Mesodermal cell (in vitro differentiated cells): Measurements from ENCODE around the gene PNPLA3.

Source experiments
- H3K27ac ChIP-seq: 2 replicates; pipeline ENCODE4 v1.7.0; 2013; ENCODE audit warnings: mild to moderate bottlenecking, low read depth, low read length, moderate library complexity; ENCODE audit not compliant: severe bottlenecking
- H3K36me3 ChIP-seq: 2 replicates; pipeline ENCODE4 v1.7.1; 2013; ENCODE audit warnings: mild to moderate bottlenecking, low read length, moderate library complexity; ENCODE audit not compliant: control insufficient read depth, insufficient read depth
- H3K4me1 ChIP-seq: one replicate; pipeline ENCODE4 v1.7.1; 2013; ENCODE audit warnings: mild to moderate bottlenecking, low read length; ENCODE audit not compliant: insufficient read depth, control insufficient read depth, poor library complexity, severe bottlenecking
- H3K4me3 ChIP-seq: 2 replicates; pipeline ENCODE4 v1.7.0; 2013; ENCODE audit warnings: low read length, control low read depth, mild to moderate bottlenecking; ENCODE audit not compliant: insufficient read depth, poor library complexity, severe bottlenecking; ENCODE audit errors: extremely low read depth
- H3K9me3 ChIP-seq: 2 replicates; pipeline ENCODE4 v1.7.1; 2013; ENCODE audit warnings: mild to moderate bottlenecking, low read length, moderate library complexity; ENCODE audit not compliant: control insufficient read depth
- WGBS, 2 experiments: methylation state at CpG; one replicate each; pipeline ENCODE4 v1.1.5; 2013; ENCODE audit warnings: missing lambda C conversion rate in 2 of 2; ENCODE audit not compliant: insufficient coverage in 2 of 2; 5-methylcytosine and 5-hydroxymethylcytosine counted together

PNPLA3 gene

DNA sequence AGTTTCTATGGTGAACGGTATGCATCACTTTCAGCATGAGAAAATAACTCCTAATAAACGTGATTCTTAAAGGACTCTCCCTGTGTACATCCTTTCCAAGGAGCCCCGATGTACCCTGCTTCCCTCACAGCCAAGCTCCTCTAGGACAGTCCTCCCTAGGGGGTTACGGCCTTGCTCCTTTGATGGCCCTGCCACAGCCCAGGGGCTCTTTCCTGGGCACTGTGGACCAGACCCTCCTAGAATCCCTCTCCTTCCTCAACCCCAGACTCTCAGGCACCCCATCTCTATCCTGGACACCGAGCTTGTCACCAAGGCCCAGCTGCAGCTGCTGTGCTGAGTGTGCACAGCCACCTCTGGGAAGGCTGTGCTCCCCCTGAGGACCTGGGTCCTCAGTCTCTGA is 27.8 kb downstream of the PNPLA3 start:
- no peak overlapping the region for H3K4me3 ChIP-seq
- no peak overlapping the region for H3K27ac ChIP-seq
- H3K4me1 ChIP-seq = peaks cover 2% of the 10 kb centered on the region
- 90 to 92% methylated on average over 4 of the region's 5 CpGs for WGBS, 2 experiments
- no peaks in the 10 kb centered on the region for H3K9me3 ChIP-seq
- H3K36me3 ChIP-seq = peaks cover 19% of the 10 kb centered on the region

DNA sequence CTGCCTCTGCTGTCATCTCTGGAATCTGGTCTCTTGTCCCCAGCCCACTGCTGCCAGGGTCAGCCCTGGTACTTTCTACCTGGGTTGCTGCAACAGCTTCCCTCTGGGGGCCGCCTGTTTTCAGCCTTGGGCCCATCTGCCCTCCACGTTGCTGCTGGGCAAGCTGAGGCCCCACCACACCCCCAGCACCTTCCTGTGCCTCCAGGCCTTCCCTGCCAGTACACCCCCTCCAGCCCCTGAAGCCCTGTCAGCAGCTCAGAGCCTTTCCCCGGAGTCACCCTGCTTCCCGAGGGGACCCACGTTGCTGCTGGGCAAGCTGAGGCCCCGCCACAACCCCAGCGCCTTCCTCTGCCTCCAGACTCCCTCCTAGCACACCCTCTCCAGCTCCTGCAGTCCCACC is 28.4 kb downstream of the PNPLA3 start:
- Histone ChIP-seq H3K4me3 (no peak overlapping the region), H3K4me1 (peaks cover 5% of the 10 kb centered on the region), H3K27ac (no peak overlapping the region), H3K36me3 (peaks cover 17% of the 10 kb centered on the region), H3K9me3 (no peaks in the 10 kb centered on the region)
- 59 to 75% methylated on average over 6 to 7 of the region's 7 CpGs for WGBS, 2 experiments

GRCh38 chr22:43953988-43954785 is 30.6 kb downstream of the PNPLA3 start:
- 46 to 48% methylated on average over 4 of the region's 7 CpGs for WGBS, 2 experiments
- Histone ChIP-seq H3K4me3 (peak overlapping the region; percentile 82), H3K36me3 (peaks cover 10% of the 10 kb centered on the region), H3K9me3 (no peaks in the 10 kb centered on the region), H3K27ac (no peak overlapping the region), H3K4me1 (peaks cover 5% of the 10 kb centered on the region)

GRCh38 chr22:43955040-43955882 is 31.7 kb downstream of the PNPLA3 start, which contains the start of gene SAMM50:
SAMM50 (plus strand) TSS chr22:43955442; CDS start chr22:43955578, 136 bp downstream.
- Histone ChIP-seq H3K4me1 (peaks cover 5% of the 10 kb centered on the region), H3K27ac (peak within 1 kb of the TSS; percentile 87), H3K36me3 (peaks cover 9% of the 10 kb centered on the region), H3K4me3 (peak within 1 kb of the TSS; percentile 82), H3K9me3 (no peaks in the 10 kb centered on the region)
- 0% methylated on average over 63 to 72 of the region's 74 CpGs for WGBS, 2 experiments

GRCh38 chr22:43955883-43956782 is 32.5 kb downstream of the PNPLA3 start:
- peak overlapping the region; percentile 87 for H3K27ac ChIP-seq
- H3K36me3 ChIP-seq = peaks cover 16% of the 10 kb centered on the region
- H3K4me3 ChIP-seq = peak overlapping the region; percentile 82
- H3K9me3 ChIP-seq = no peaks in the 10 kb centered on the region
- peaks cover 5% of the 10 kb centered on the region for H3K4me1 ChIP-seq
- 45 to 54% methylated on average over 11 to 14 of the region's 17 CpGs for WGBS, 2 experiments

- peaks cover 5% of the 10 kb centered on the region for H3K4me1 ChIP-seq
Measured at GRCh38 chr22:43956805-43957463, 33.3 kb downstream of the PNPLA3 start.

GRCh38 chr22:43957871-43958270 is 34.3 kb downstream of the PNPLA3 start:
- Histone ChIP-seq H3K27ac (no peak overlapping the region), H3K9me3 (no peaks in the 10 kb centered on the region), H3K4me3 (no peak overlapping the region), H3K36me3 (peaks cover 16% of the 10 kb centered on the region), H3K4me1 (peaks cover 5% of the 10 kb centered on the region)
- WGBS, 2 experiments = 92 to 95% methylated on average over 8 to 9 of the region's 11 CpGs

More at GRCh38 chr22:43956805-43957463, 33.3 kb downstream of the PNPLA3 start:
- H3K4me3 ChIP-seq = peak overlapping the region; percentile 82
- no peaks in the 10 kb centered on the region for H3K9me3 ChIP-seq
- no peak overlapping the region for H3K27ac ChIP-seq
- H3K36me3 ChIP-seq = peaks cover 16% of the 10 kb centered on the region
- 95 to 96% methylated on average over 6 to 7 of the region's 9 CpGs for WGBS, 2 experiments

DNA sequence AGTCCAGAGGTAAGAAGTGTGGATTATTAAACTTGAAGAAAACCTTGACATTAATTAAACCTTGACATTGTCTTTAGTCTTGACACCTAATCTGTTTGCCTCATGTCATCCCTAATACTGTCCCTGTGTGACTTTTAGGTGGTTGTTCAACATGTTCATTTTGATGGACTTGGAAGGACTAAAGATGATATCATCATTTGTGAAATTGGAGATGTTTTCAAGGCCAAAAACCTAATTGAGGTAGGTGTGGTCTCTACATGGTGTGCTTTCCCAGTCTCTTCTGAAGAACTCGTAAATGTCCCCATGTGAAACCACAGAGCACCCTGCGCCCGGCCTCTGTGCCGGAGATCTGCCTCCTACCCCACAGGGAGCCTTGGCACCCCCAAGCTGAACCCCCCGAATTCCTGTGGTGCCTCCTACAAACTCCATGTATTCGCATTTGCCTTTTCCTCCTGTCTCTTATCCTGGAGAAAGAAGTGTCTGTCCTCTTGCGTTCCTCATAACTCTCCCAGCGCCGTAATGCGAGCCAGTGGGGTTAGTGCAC is 40.8 kb downstream of the PNPLA3 start:
- Histone ChIP-seq H3K9me3 (no peaks in the 10 kb centered on the region), H3K4me1 (no peaks in the 10 kb centered on the region), H3K4me3 (no peak overlapping the region), H3K36me3 (peaks cover 74% of the 10 kb centered on the region), H3K27ac (no peak overlapping the region)
- WGBS, 2 experiments = 95 to 96% methylated on average over 7 to 10 of the region's 10 CpGs

GRCh38 chr22:43967069-43967468 is 43.5 kb downstream of the PNPLA3 start:
- Histone ChIP-seq H3K4me3 (no peak overlapping the region), H3K4me1 (no peaks in the 10 kb centered on the region), H3K27ac (no peak overlapping the region), H3K9me3 (no peaks in the 10 kb centered on the region), H3K36me3 (peaks cover 83% of the 10 kb centered on the region)
- 93 to 94% methylated on average over 6 to 7 of the region's 7 CpGs for WGBS, 2 experiments
